LNCaP clone FGC (cell line): Measurements from ENCODE around the gene MAST1.

Experiments
- DNase-seq: peaks from one replicate; pipeline ENCODE4 v3.0.0-alpha.2; 2011; ENCODE audit warnings: low read depth
- H3K4me3 ChIP-seq: 2 replicates; pipeline ENCODE4 v1.5.1; 2011; ENCODE audit warnings: mild to moderate bottlenecking, low read depth, low read length, control low read depth
- CTCF ChIP-seq: IDR thresholded peaks from 2 replicates; pipeline ENCODE4 v1.5.1; 2012; ENCODE audit warnings: mild to moderate bottlenecking; ENCODE audit not compliant: control insufficient read depth, insufficient read depth; ENCODE audit errors: extremely low read depth

The MAST1 gene

GRCh38 chr19:12875086-12875485 lies 36.8 kb downstream of the MAST1 start:
- DNase-seq = no peak
- no peak for TF ChIP-seq CTCF
- H3K4me3 ChIP-seq = no peak overlapping the region

DNA sequence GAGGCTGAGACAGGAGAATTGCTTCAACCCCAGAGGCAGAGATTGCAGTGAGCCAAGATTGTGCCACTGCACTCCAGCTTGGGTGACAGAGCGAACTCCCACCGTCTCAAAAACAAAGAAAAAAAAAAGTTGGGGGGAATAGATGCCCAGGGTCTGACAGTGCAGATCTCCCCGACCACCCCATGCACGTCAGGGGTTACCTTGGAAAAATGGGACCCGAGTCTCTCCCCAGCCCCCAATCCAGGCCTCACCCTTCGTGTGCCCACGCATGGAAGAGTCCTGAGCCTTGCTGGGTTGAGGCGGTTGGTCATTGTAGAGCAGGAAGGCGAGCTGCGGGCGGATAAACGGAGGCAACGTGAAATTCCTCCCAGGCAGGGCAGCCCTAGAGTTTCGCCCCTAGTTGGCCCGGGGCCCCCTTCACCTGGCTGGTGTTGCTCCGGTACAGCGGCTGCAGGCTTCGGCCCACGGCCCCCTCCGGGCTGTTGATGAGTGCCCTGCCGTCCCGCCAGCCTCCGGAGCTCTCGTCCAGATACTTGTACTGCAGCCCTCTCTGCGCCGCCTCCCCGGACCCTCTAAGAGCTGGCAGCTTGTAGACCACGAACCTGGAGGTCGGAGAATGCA lies 42.3 kb downstream of the MAST1 start:
- no peak for TF ChIP-seq CTCF
- H3K4me3 ChIP-seq = peak overlapping the region; percentile 96
- no peak for DNase-seq

- H3K4me3 ChIP-seq = peak within 1 kb of the TSS; percentile 96
- TF ChIP-seq CTCF = no peak
- DNase-seq = peak; percentile 92
Observed at GRCh38 chr19:12881172-12881808, 43.0 kb downstream of the MAST1 start, which contains the start of gene DNASE2. Gene DNASE2, minus strand, starts transcription at chr19:12881449. Its CDS starts 74 bp downstream, at chr19:12881375.

DNA sequence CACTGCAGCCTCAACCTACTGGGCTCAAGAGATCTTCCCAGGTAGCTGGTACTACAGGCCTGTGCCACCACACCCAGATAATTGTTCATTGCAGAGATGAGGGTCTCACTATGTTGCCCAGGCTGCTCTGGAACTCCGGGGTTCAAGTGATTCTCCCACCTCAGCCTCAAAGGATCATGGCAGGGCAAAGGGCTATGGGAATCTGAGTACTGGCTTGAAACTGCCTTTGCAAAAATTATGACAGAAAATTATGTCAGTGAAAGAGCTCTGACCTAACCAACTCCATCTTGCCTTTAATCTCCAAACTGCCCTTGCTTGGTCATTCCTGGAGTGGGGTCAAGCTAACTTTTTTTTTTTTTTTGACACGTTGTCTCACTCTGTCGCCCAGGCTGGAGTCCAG lies 44.3 kb downstream of the MAST1 start:
- no peak for TF ChIP-seq CTCF
- no peak overlapping the region for H3K4me3 ChIP-seq
- DNase-seq = no peak

DNA sequence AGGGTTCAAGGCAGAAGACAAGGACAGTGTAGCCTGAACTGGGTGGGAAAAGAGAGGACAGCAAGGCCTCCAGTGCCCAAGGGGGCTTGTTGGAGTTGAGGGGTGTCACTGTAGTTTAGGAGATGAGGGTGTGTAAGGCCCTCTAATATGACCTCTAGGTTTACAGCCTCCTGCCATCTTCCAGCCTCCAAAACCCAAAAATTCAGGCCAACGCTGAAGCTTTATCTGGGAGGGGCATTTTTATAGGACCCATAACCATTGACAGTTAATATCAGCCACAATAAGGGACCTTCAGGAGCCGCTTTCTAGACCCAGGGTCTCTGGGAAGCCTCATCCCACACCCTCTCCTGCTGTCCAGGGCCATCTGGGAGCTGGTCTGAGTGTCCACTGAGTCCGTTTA lies 45.9 kb downstream of the MAST1 start:
- TF ChIP-seq CTCF = no peak
- no peak overlapping the region for H3K4me3 ChIP-seq
- no peak for DNase-seq

- H3K4me3 ChIP-seq = peak overlapping the region; percentile 51; the same call in 1 of the 2 replicates
- TF ChIP-seq CTCF = no peak
- no peak for DNase-seq
Observed at GRCh38 chr19:12884627-12884925, 46.3 kb downstream of the MAST1 start.
